Activated T-helper 2 cell treated with anti-CD3 and anti-CD28 coated beads, Interferon-gamma antibody, Interleukin-2, Interleukin-4, amounts not matched to agents 10 μg/mL and 5 μg/mL and 100 μg/mL, durations not matched to agents 14 hours and 24 hours and 36 hours (primary cell): ENCODE measurements around the gene DESI2. TPM values are rescaled to one million over a fixed set of nuclear protein-coding genes. Genes with fewer than 3 reads are reported as not detected.
"Not testable (repeated sequence)": the region's sequence is repeated elsewhere in the genome, so short reads cannot be mapped to it uniquely, and the experiment has no call there.

ENCODE experiments used
- DNase-seq: peaks from one replicate; pipeline ENCODE4 v3.0.0; 2021; ENCODE audit warnings: low spot score
- H3K27ac Mint-ChIP-seq: one replicate; pipeline ENCODE4 v1.8.0; 2021; ENCODE audit warnings: mixed read lengths
- H3K27me3 Mint-ChIP-seq: one replicate; pipeline ENCODE4 v1.8.0; 2021; ENCODE audit warnings: low read depth, mixed read lengths
- H3K36me3 Mint-ChIP-seq: one replicate; pipeline ENCODE4 v1.8.0; 2021; ENCODE audit warnings: low read depth, mixed read lengths
- H3K4me1 Mint-ChIP-seq: one replicate; pipeline ENCODE4 v1.8.0; 2021; ENCODE audit warnings: low read depth, mixed read lengths
- H3K4me3 Mint-ChIP-seq: one replicate; pipeline ENCODE4 v1.8.0; 2021; ENCODE audit warnings: low read depth, mild to moderate bottlenecking, moderate library complexity, mixed read lengths
- H3K9me3 Mint-ChIP-seq: one replicate; pipeline ENCODE4 v1.8.0; 2021; ENCODE audit warnings: mixed read lengths
- intact Hi-C: fragments of 100-400 bp; cut with micrococcal nuclease; formaldehyde crosslinking; loops from one replicate; pipeline ENCODE4 v1.15.1; 2023
- total RNA-seq: library from RNA; stranded (reverse); gene quantifications from 2 replicates; pipeline ENCODE4 v1.2.3, GENCODE V29; 2022

Gene DESI2
- total RNA-seq, 1 donor from 2014 or later = 27.4 TPM

GRCh38 chr1:244660595-244660994 lies 7.7 kb downstream of the DESI2 start:
- Mint-ChIP-seq H3K9me3 (peaks cover 4% of the 10 kb centered on the region), H3K36me3 (peaks cover 51% of the 10 kb centered on the region), H3K27ac (no peak overlapping the region), H3K27me3 (no peaks in the 10 kb centered on the region), H3K4me1 (peaks cover 20% of the 10 kb centered on the region), H3K4me3 (no peak overlapping the region)
- DNase-seq = no peak
- intact Hi-C loops = no loop called here

GRCh38 chr1:244661569-244662312 lies 8.8 kb downstream of the DESI2 start:
- DNase-seq, H3K9me3 Mint-ChIP-seq, H3K27ac Mint-ChIP-seq, H3K27me3 Mint-ChIP-seq, intact Hi-C loops, H3K4me3 Mint-ChIP-seq: not testable (repeated sequence)
- Mint-ChIP-seq H3K4me1 (peaks cover 16% of the 10 kb centered on the region), H3K36me3 (peaks cover 45% of the 10 kb centered on the region)

- no peak for DNase-seq
- peaks cover 4% of the 10 kb centered on the region for H3K9me3 Mint-ChIP-seq
- intact Hi-C loops = no loop called here
- no peaks in the 10 kb centered on the region for H3K27me3 Mint-ChIP-seq
- H3K27ac Mint-ChIP-seq = no peak overlapping the region
- H3K36me3 Mint-ChIP-seq = peaks cover 37% of the 10 kb centered on the region
- no peak overlapping the region for H3K4me3 Mint-ChIP-seq
- peaks cover 11% of the 10 kb centered on the region for H3K4me1 Mint-ChIP-seq
Observed at GRCh38 chr1:244662599-244662998, 9.7 kb downstream of the DESI2 start.

GRCh38 chr1:244664353-244664752 lies 11.4 kb downstream of the DESI2 start:
- DNase-seq = no peak
- Mint-ChIP-seq H3K9me3 (peaks cover 4% of the 10 kb centered on the region), H3K4me1 (peaks cover 3% of the 10 kb centered on the region), H3K27ac (no peak overlapping the region), H3K36me3 (peaks cover 22% of the 10 kb centered on the region), H3K4me3 (no peak overlapping the region), H3K27me3 (no peaks in the 10 kb centered on the region)
- intact Hi-C loops = no loop called here

GRCh38 chr1:244665771-244666217 lies 12.9 kb downstream of the DESI2 start:
- H3K4me3 Mint-ChIP-seq = no peak overlapping the region
- H3K27me3 Mint-ChIP-seq = no peaks in the 10 kb centered on the region
- H3K36me3 Mint-ChIP-seq = peaks cover 20% of the 10 kb centered on the region
- no peak overlapping the region for H3K27ac Mint-ChIP-seq
- H3K9me3 Mint-ChIP-seq = peaks cover 4% of the 10 kb centered on the region
- intact Hi-C loops = no loop called here
- DNase-seq = no peak
- peaks cover 3% of the 10 kb centered on the region for H3K4me1 Mint-ChIP-seq

GRCh38 chr1:244666672-244667418 lies 13.9 kb downstream of the DESI2 start:
- H3K27me3 Mint-ChIP-seq, H3K4me1 Mint-ChIP-seq, intact Hi-C loops, H3K9me3 Mint-ChIP-seq, H3K27ac Mint-ChIP-seq, H3K4me3 Mint-ChIP-seq, DNase-seq: not testable (repeated sequence)
- H3K36me3 Mint-ChIP-seq = peaks cover 27% of the 10 kb centered on the region

GRCh38 chr1:244667797-244668196 lies 14.9 kb downstream of the DESI2 start:
- Mint-ChIP-seq H3K27ac (no peak overlapping the region), H3K4me3 (no peak overlapping the region), H3K36me3 (peaks cover 29% of the 10 kb centered on the region), H3K27me3 (no peaks in the 10 kb centered on the region), H3K9me3 (no peaks in the 10 kb centered on the region), H3K4me1 (peaks cover 3% of the 10 kb centered on the region)
- DNase-seq = no peak
- intact Hi-C loops = no loop called here

- H3K27ac Mint-ChIP-seq = no peak overlapping the region
- peaks cover 46% of the 10 kb centered on the region for H3K36me3 Mint-ChIP-seq
- intact Hi-C loops = no loop called here
- H3K4me1 Mint-ChIP-seq = peaks cover 4% of the 10 kb centered on the region
- no peak overlapping the region for H3K4me3 Mint-ChIP-seq
- no peak for DNase-seq
- H3K9me3 Mint-ChIP-seq = no peaks in the 10 kb centered on the region
- no peaks in the 10 kb centered on the region for H3K27me3 Mint-ChIP-seq
Observed at GRCh38 chr1:244672946-244673682, 20.2 kb downstream of the DESI2 start.

- Mint-ChIP-seq H3K27ac (no peak overlapping the region), H3K36me3 (peaks cover 51% of the 10 kb centered on the region), H3K27me3 (no peaks in the 10 kb centered on the region), H3K4me3 (no peak overlapping the region), H3K9me3 (no peaks in the 10 kb centered on the region), H3K4me1 (peaks cover 4% of the 10 kb centered on the region)
- intact Hi-C loops = no loop called here
- no peak for DNase-seq
Observed at GRCh38 chr1:244674446-244674845, 21.5 kb downstream of the DESI2 start.

- H3K4me3 Mint-ChIP-seq = no peak overlapping the region
- peaks cover 44% of the 10 kb centered on the region for H3K36me3 Mint-ChIP-seq
- no peaks in the 10 kb centered on the region for H3K27me3 Mint-ChIP-seq
- H3K27ac Mint-ChIP-seq = no peak overlapping the region
- intact Hi-C loops = no loop called here
- no peak for DNase-seq
- H3K9me3 Mint-ChIP-seq = no peaks in the 10 kb centered on the region
- H3K4me1 Mint-ChIP-seq = peaks cover 4% of the 10 kb centered on the region
Observed at GRCh38 chr1:244675167-244675566, 22.2 kb downstream of the DESI2 start.

GRCh38 chr1:244678697-244679096 lies 25.8 kb downstream of the DESI2 start:
- no peak for DNase-seq
- no peaks in the 10 kb centered on the region for H3K9me3 Mint-ChIP-seq
- peaks cover 12% of the 10 kb centered on the region for H3K4me1 Mint-ChIP-seq
- no peak overlapping the region for H3K4me3 Mint-ChIP-seq
- peaks cover 38% of the 10 kb centered on the region for H3K36me3 Mint-ChIP-seq
- intact Hi-C loops = no loop called here
- H3K27ac Mint-ChIP-seq = no peak overlapping the region
- H3K27me3 Mint-ChIP-seq = no peaks in the 10 kb centered on the region

- no peaks in the 10 kb centered on the region for H3K9me3 Mint-ChIP-seq
- intact Hi-C loops = no loop called here
- no peak overlapping the region for H3K27ac Mint-ChIP-seq
- H3K36me3 Mint-ChIP-seq = peaks cover 27% of the 10 kb centered on the region
- H3K4me1 Mint-ChIP-seq = peaks cover 9% of the 10 kb centered on the region
- H3K4me3 Mint-ChIP-seq = no peak overlapping the region
- DNase-seq = no peak
- no peaks in the 10 kb centered on the region for H3K27me3 Mint-ChIP-seq
Observed at GRCh38 chr1:244680667-244681066, 27.7 kb downstream of the DESI2 start.

GRCh38 chr1:244682087-244682486 lies 29.2 kb downstream of the DESI2 start:
- H3K36me3 Mint-ChIP-seq = peaks cover 33% of the 10 kb centered on the region
- H3K27me3 Mint-ChIP-seq, H3K9me3 Mint-ChIP-seq, intact Hi-C loops, H3K4me3 Mint-ChIP-seq, DNase-seq, H3K27ac Mint-ChIP-seq: not testable (repeated sequence)
- peaks cover 11% of the 10 kb centered on the region for H3K4me1 Mint-ChIP-seq
